AG04450 (cell line): ENCODE results near the gene COQ9. TPM values are rescaled to one million over a fixed set of nuclear protein-coding genes. Genes with fewer than 3 reads are reported as not detected.

Experiments
- CTCF ChIA-PET: fragments of 300-600, 350-600 bp; formaldehyde crosslinking; extraction: SDS; loops from one replicate; lab custom pipeline; 2022; ENCODE audit warnings: antibody characterized with exemption, inconsistent platforms; lab: Charles Lee
- POLR2A ChIA-PET: fragments of 350-600 bp; formaldehyde crosslinking; extraction: SDS; loops from one replicate; lab custom pipeline; 2021; ENCODE audit warnings: antibody characterized with exemption, inconsistent platforms; lab: Yijun Ruan, JAX
- DNase-seq: peaks from one replicate; pipeline ENCODE4 v3.0.0-alpha.2; 2011; ENCODE audit warnings: low read depth, low spot score
- H3K27ac ChIP-seq: one replicate; pipeline ENCODE4 v1.5.1; 2012; ENCODE audit warnings: low read depth, low read length, control low read depth
- H3K27me3 ChIP-seq: one replicate; pipeline ENCODE4 v1.6.0; 2012; ENCODE audit warnings: low read length; ENCODE audit not compliant: control insufficient read depth, insufficient read depth
- H3K4me3 ChIP-seq: 2 replicates; pipeline ENCODE4 v1.5.1; 2011; ENCODE audit warnings: mild to moderate bottlenecking, low read depth, low read length, control low read depth
- H3K9me3 ChIP-seq: 2 replicates; pipeline ENCODE4 v1.5.1; 2012; ENCODE audit warnings: low read length; ENCODE audit not compliant: control insufficient read depth, insufficient read depth
- CTCF ChIP-seq: IDR thresholded peaks from 2 replicates; pipeline ENCODE4 v1.5.1; 2011; ENCODE audit warnings: low read depth, low read length, control low read depth, inconsistent platforms
- polyA plus RNA-seq: library from polyadenylated mRNA; depleted of rRNA; stranded (reverse); fragments of >200 nt; gene quantifications from 2 replicates; pipeline ENCODE4 v1.2.3, GENCODE V29; 2011

The COQ9 gene
- polyA plus RNA-seq, 1 experiment: 59.0 TPM

GRCh38 chr16:57411362-57411976 lies 35.8 kb upstream of the COQ9 start:
- Histone ChIP-seq H3K27ac (no peak overlapping the region), H3K9me3 (no peaks in the 10 kb centered on the region; the same call in 1 of the 2 replicates), H3K4me3 (no peak overlapping the region), H3K27me3 (peaks cover 40% of the 10 kb centered on the region)
- DNase-seq: no peak
- ChIA-PET CTCF (no interaction called here), POLR2A (interaction anchor here (0.6 kb wide), 1 partner anchor 93 kb away, joined by 4 read pairs; no protein-coding TSS in a partner anchor)
- no peak for TF ChIP-seq CTCF

GRCh38 chr16:57412584-57412983 lies 34.7 kb upstream of the COQ9 start:
- ChIA-PET POLR2A (no interaction called here), CTCF (interaction anchor here (1.3 kb wide), 2 partner anchors 111 to 113 kb away, joined by 4 read pairs; no protein-coding TSS in a partner anchor)
- no peak for DNase-seq
- Histone ChIP-seq H3K4me3 (no peak overlapping the region), H3K27ac (no peak overlapping the region), H3K27me3 (peaks cover 35% of the 10 kb centered on the region), H3K9me3 (no peaks in the 10 kb centered on the region; the same call in 1 of the 2 replicates)
- no peak for TF ChIP-seq CTCF

DNA sequence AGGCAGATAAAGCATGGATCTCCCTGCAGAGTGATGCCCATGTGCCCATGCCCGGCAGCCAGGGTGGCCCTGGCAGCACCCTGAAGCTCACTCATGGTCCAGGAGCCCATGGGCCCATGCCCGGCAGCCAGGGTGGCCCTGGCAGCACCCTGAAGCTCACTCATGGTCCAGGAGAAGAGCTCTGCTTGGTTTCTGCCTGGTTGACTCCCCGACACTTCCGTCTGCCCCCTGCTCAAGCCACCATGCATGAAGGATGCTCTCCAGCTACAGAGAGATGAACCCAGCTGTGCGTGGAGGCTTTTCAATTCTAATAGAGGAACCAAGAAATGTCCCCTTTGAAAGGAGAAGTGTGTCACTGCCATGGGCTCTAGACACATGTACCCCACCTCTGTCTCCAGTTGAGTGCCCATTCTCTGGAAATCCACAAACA lies 34.0 kb upstream of the COQ9 start:
- Histone ChIP-seq H3K27ac (no peak overlapping the region), H3K9me3 (no peaks in the 10 kb centered on the region; the same call in 1 of the 2 replicates), H3K27me3 (peaks cover 35% of the 10 kb centered on the region), H3K4me3 (no peak overlapping the region)
- no peak for DNase-seq
- TF ChIP-seq CTCF: no peak
- ChIA-PET POLR2A (no interaction called here), CTCF (interaction anchor here (1.2 to 1.3 kb wide), 4 partner anchors 9 to 113 kb away, joined by 3 to 4 read pairs (median 4); no protein-coding TSS in a partner anchor)

DNA sequence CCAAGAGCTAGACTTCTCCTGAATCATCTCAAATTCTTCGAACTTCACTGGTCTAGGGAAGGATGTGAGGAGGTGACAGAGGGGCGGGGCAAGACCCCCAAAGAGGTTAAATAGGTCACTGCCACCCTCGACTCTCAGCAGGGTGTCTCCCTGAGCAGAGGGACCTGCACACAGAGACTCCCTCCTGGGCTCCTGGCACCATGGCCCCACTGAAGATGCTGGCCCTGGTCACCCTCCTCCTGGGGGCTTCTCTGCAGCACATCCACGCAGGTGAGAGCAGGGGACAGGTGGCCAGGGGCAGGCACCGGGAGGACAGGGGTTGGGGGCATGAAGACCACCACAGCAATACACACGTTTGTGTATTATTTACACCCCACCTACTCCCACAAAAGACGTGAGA lies 33.5 kb upstream of the COQ9 start:
- TF ChIP-seq CTCF: no peak

GRCh38 chr16:57416084-57416483 lies 31.2 kb upstream of the COQ9 start:
- H3K9me3 ChIP-seq: no peaks in the 10 kb centered on the region; the same call in 1 of the 2 replicates
- CTCF ChIA-PET: interaction anchor here (0.6 to 10.1 kb wide), 25 partner anchors 9 to 332 kb away, joined by 3 to 286 read pairs (median 5); partner anchors contain the start of gene CX3CL1
- POLR2A ChIA-PET: no interaction called here
- H3K27me3 ChIP-seq: peaks cover 18% of the 10 kb centered on the region
- H3K27ac ChIP-seq: no peak overlapping the region
- TF ChIP-seq CTCF: no peak
- no peak overlapping the region for H3K4me3 ChIP-seq
- no peak for DNase-seq

More for the DNA sequence above, 33.5 kb upstream of the COQ9 start:
- Histone ChIP-seq H3K4me3 (no peak overlapping the region), H3K9me3 (no peaks in the 10 kb centered on the region; the same call in 1 of the 2 replicates), H3K27ac (no peak overlapping the region), H3K27me3 (peaks cover 35% of the 10 kb centered on the region)
- no peak for DNase-seq
- ChIA-PET CTCF (interaction anchor here (1.2 to 1.3 kb wide), 4 partner anchors 8 to 114 kb away, joined by 3 to 4 read pairs (median 4); no protein-coding TSS in a partner anchor), POLR2A (no interaction called here)
